Colonic mucosa (tissue), 4 donors: Measurements from ENCODE around the gene CDK10. TPM values are rescaled to one million over a fixed set of nuclear protein-coding genes. Genes with fewer than 3 reads are reported as not detected.

Source experiments
- DNase-seq: peaks from one replicate; pipeline ENCODE4 v3.0.0-alpha.2; 2020
- H3K27ac ChIP-seq: fragments of 200-600 bp; one replicate; pipeline ENCODE4 v1.8.0; 2021
- H3K27me3 ChIP-seq: fragments of 200-600 bp; one replicate; pipeline ENCODE4 v1.8.0; 2021
- H3K36me3 ChIP-seq: fragments of 200-600 bp; one replicate; pipeline ENCODE4 v1.8.0; 2021
- H3K4me1 ChIP-seq: fragments of 200-600 bp; one replicate; pipeline ENCODE4 v1.8.0; 2021; ENCODE audit warnings: mild to moderate bottlenecking
- H3K4me3 ChIP-seq: fragments of 200-600 bp; one replicate; pipeline ENCODE4 v1.8.0; 2021
- H3K9ac ChIP-seq, 2 donors: one replicate each; pipeline ENCODE4 v1.7.0; 2013; ENCODE audit warnings: control low read depth in 2 of 2, low read depth in 2 of 2, low read length in 2 of 2
- H3K9me3 ChIP-seq: fragments of 200-600 bp; one replicate; pipeline ENCODE4 v1.8.0; 2021
- CTCF ChIP-seq: fragments of 200-600 bp; IDR thresholded peaks from one replicate; pipeline ENCODE4 v1.8.0; 2022; ENCODE audit warnings: antibody characterized with exemption, mild to moderate bottlenecking
- intact Hi-C: fragments of 100-400 bp; cut with DNase I; formaldehyde crosslinking; loops from one replicate; pipeline ENCODE4 v1.14.1; 2022
- total RNA-seq, 2 donors: library from RNA; stranded (reverse); fragmentation: NEBNext Ultra II Directional in 1 of 2; extraction: Animal tissue kit (Norgen Biotek cat#: 25700) in 1 of 2; gene quantifications; one replicate each; pipeline ENCODE4 v1.2.1, GENCODE V29; 2021
- donor health status: healthy.
- donor health status: DM: no; HTN: no; CAD: no.
- donor health status: DM: no; HTN: no; CAD: no.

Gene CDK10
- total RNA-seq, 2 donors from 2014 or later: 72.2 to 136 TPM

- Histone ChIP-seq H3K9ac (peak overlapping the region; percentile 82 to 92), H3K36me3 (peaks cover 17% of the 10 kb centered on the region), H3K27ac (peak overlapping the region; percentile 88), H3K4me3 (peak overlapping the region; percentile 94), H3K9me3 (no peaks in the 10 kb centered on the region), H3K27me3 (no peaks in the 10 kb centered on the region), H3K4me1 (peaks cover 15% of the 10 kb centered on the region)
- no peak for TF ChIP-seq CTCF
- peak; percentile 93 for DNase-seq
- intact Hi-C loops: no loop called here
These were observed 36.1 kb downstream of the CDK10 start for GRCh38 chr16:89722392-89723278.

- Histone ChIP-seq H3K27ac (peak overlapping the region; percentile 88), H3K4me1 (peaks cover 15% of the 10 kb centered on the region), H3K36me3 (peaks cover 17% of the 10 kb centered on the region), H3K9me3 (no peaks in the 10 kb centered on the region), H3K27me3 (no peaks in the 10 kb centered on the region), H3K4me3 (peak overlapping the region; percentile 94), H3K9ac (peak overlapping the region; percentile 6 to 92)
- intact Hi-C loops: no loop called here
- no peak for DNase-seq
- no peak for TF ChIP-seq CTCF
These were observed 37.1 kb downstream of the CDK10 start for GRCh38 chr16:89723279-89724250.

GRCh38 chr16:89727406-89728120 is 41.1 kb downstream of the CDK10 start:
- Histone ChIP-seq H3K27me3 (no peaks in the 10 kb centered on the region), H3K36me3 (peaks cover 42% of the 10 kb centered on the region), H3K4me3 (no peak overlapping the region), H3K9ac (no peak overlapping the region), H3K9me3 (no peaks in the 10 kb centered on the region), H3K27ac (no peak overlapping the region), H3K4me1 (peaks cover 7% of the 10 kb centered on the region)
- no peak for TF ChIP-seq CTCF
- DNase-seq: no peak
- intact Hi-C loops: no loop called here

GRCh38 chr16:89729293-89729692 is 42.8 kb downstream of the CDK10 start:
- no peaks in the 10 kb centered on the region for H3K4me1 ChIP-seq
- no peak overlapping the region for H3K27ac ChIP-seq
- no peaks in the 10 kb centered on the region for H3K9me3 ChIP-seq
- H3K4me3 ChIP-seq: no peak overlapping the region
- intact Hi-C loops: no loop called here
- H3K27me3 ChIP-seq: no peaks in the 10 kb centered on the region
- TF ChIP-seq CTCF: no peak
- H3K9ac ChIP-seq: no peak overlapping the region
- no peak for DNase-seq
- H3K36me3 ChIP-seq: peaks cover 39% of the 10 kb centered on the region
